Stimulated activated CD8-positive, alpha-beta memory T cell treated with anti-CD3 and anti-CD28 coated beads, Interleukin-12 subunit alpha, Interleukin-12 subunit beta, amount 100 ng/mL, for 24 hours (primary cell): Measurements from ENCODE around the gene NUDC.
"Not testable (repeated sequence)": the region's sequence is repeated elsewhere in the genome, so short reads cannot be mapped to it uniquely, and the experiment has no call there.

Source experiments
- DNase-seq: peaks from one replicate; pipeline ENCODE4 v3.0.0-alpha.2; 2020; ENCODE audit errors: extremely low read depth

The NUDC gene

GRCh38 chr1:26989403-26990109 is 68.0 kb downstream of the NUDC start:
- not testable (repeated sequence) for DNase-seq

GRCh38 chr1:26991310-26992116 is 70.0 kb downstream of the NUDC start:
- DNase-seq, result no peak

GRCh38 chr1:26993237-26994019 is 71.9 kb downstream of the NUDC start, which contains the start of gene TRNP1:
TRNP1 (plus strand) TSS chr1:26993692; CDS start chr1:26993787, 95 bp downstream.
- peak; percentile 25 for DNase-seq

GRCh38 chr1:26994020-26994786 is 72.7 kb downstream of the NUDC start:
- DNase-seq, result no peak

GRCh38 chr1:26994787-26995517 is 73.4 kb downstream of the NUDC start:
- DNase-seq, result no peak

GRCh38 chr1:26996024-26996423 is 74.5 kb downstream of the NUDC start:
- DNase-seq, result no peak
